ENCODE results near the gene OR5H2. TPM values are rescaled to one million over a fixed set of nuclear protein-coding genes. Genes with fewer than 3 reads are reported as not detected.
"Not testable (repeated sequence)": the region's sequence is repeated elsewhere in the genome, so short reads cannot be mapped to it uniquely, and the experiment has no call there.

The OR5H2 gene
- total RNA-seq, result not detected

DNA sequence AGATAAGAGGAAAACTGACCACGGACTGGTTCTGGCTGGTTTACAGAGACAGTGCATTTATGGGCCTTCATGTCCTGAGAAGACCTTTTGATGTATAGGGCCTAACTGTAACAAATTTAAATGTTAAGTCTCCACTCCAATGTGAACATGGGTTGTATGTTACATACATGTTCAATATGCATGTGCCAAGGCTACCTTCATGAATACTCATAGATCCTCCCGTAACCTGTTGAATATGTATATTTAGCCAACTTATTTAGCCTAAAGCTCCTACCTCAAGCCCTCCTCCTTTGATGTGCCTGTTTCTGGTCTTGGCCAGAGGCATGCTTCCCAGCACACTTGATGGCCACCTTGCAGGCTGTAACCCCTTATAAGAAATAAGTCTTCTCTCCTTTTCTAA is at the start of gene OR5H2:
OR5H2 (plus strand) TSS at position 301 of the 400 bp plus-strand sequence. CDS start 398 bp downstream, outside the sequence.
- no peak for DNase-seq

GRCh38 chr3:98233468-98233867 is 48.8 kb upstream of the OR5H2 start:
- DNase-seq, result no peak

GRCh38 chr3:98240131-98240530 is 42.2 kb upstream of the OR5H2 start:
- DNase-seq, result no peak

DNA sequence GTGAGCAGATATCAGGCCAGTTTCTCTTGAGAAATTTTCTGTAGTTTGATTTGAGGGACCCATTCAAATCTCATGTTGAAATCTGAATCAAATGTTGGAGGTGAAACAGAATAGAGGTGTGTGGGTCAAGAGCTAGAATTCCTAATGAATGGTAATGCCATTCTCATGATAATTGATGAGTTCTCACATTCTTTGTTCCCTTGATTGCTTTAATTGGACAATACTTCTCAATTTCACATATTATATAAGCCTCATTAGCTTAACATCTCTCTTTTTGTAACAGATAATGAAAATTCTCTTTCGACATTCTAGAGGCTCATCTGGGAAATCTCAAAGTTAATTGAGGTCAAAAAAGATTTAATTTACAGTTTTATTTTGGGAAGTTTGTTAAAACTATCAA is 40.1 kb upstream of the OR5H2 start:
- no peak for DNase-seq

DNA sequence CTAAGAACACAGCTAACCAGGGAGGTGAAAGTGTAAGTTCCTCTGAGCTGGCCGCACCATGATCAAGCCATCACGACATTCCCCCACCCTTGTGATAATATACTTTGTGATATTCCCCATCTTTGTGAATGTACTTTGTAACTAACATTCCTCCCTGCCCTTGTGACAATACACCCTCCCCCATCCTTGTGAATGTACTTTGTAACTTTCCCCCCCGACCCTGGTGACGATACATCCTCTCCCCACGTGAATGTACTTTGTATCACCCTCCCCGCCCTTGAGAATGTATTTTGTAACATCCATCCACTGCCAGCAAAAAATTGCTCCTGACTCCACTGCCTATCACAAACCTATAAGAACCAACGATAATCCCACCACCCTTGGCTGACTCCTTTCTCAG is 38.5 kb upstream of the OR5H2 start:
- DNase-seq, result no peak

GRCh38 chr3:98246142-98246541 is 36.2 kb upstream of the OR5H2 start:
- DNase-seq, result no peak

- not testable (repeated sequence) for DNase-seq
Observed at GRCh38 chr3:98256026-98256425, 26.3 kb upstream of the OR5H2 start.

- no peak for DNase-seq
Observed at GRCh38 chr3:98259707-98260106, 22.6 kb upstream of the OR5H2 start.

- no peak for DNase-seq
Observed at GRCh38 chr3:98262046-98262445, 20.3 kb upstream of the OR5H2 start.

- no peak for DNase-seq
Observed at GRCh38 chr3:98263944-98264343, 18.4 kb upstream of the OR5H2 start, which contains the start of gene OR5H6. OR5H6 (plus strand) TSS chr3:98264244; CDS start chr3:98264333, 89 bp downstream.

DNA sequence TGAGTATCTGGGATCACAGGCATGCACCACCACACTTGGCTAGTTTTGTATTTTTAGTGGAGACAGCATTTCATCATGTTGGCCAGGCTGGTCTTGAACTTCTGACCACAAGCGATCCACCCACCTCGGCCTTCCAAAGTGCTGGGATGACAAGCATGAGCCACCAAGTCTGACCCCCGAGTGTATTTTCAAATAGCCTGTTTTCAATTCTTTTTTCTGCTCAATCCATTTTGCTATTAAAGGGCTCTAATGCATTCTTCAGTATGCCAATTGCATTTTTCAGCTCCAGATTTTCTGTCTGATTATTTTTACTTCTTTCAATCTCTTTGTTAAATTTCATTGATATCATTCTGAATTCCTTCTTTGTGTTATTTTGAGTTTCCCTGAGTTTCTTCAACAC is 12.5 kb upstream of the OR5H2 start:
- DNase-seq, result no peak

DNA sequence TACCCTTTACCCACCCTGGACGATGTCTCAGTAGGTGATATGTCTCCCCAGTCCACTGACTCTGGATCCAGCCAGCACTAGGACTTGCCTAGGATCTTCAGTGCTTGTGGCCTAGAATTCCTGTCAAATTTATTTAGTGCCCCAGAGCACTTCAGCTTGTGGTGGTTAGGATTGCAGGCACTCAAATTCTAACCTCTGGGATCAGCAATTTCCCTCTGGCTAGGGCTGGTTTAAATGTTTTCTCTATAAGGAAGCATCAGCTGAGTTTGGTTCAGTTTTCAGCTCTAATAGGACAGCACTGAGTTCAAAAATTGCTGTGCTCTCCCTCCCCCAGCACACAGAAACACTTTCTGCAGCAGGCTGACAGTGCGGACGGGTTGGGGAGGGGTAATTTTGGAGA is 10.2 kb upstream of the OR5H2 start:
- DNase-seq, result no peak

DNA sequence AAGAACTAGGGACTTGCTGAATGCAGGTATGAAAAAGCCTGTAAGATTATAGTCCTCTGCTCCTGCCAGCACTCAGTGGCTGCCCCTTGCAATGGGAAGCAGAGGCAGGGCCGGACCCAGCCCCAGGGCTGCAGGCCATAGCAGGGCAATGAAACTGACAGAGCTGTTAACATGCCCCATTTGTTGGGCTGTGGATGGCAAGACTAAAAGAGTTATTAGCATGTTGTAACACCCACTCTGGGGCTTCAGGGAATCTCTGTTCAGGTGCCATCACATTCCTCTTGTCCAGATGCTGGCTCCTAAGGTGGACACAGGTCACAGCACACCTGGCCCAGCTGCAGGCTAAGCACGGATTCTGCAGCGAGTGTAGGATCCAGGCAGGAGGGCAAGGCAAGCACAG is 7.4 kb upstream of the OR5H2 start:
- no peak for DNase-seq

GRCh38 chr3:98290916-98291315 is 8.6 kb downstream of the OR5H2 start:
- no peak for DNase-seq

DNA sequence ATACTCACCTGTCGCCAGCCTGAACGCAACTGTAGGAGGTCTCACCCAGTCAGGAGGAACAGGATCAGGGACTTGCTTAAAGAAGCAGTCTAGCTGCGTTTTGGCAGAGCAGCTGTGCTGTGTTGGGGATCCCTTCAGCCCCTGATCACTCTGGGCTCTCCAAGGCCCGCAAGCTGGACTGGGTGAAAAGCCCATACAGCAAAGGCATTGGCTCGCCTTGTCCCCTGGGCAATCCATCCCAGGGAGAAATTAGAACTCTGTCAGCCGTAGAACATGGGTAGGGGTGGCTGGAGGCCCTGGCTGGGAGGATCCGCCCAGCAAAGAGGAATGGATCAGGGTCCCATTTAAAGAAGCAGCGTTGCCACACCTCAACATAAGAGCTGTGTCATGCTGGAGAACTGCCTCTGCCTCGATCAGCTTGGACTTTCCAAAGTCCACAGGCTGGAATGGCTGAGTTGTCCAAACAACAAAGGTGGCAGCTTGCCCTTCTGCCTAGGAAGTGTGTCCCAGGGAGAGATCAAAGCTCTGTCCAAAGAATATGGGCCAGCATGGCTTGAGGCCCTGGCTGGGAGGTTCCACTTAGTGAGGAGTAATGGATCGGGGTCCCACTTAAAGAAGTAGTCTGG is 9.1 kb downstream of the OR5H2 start:
- no peak for DNase-seq

DNA sequence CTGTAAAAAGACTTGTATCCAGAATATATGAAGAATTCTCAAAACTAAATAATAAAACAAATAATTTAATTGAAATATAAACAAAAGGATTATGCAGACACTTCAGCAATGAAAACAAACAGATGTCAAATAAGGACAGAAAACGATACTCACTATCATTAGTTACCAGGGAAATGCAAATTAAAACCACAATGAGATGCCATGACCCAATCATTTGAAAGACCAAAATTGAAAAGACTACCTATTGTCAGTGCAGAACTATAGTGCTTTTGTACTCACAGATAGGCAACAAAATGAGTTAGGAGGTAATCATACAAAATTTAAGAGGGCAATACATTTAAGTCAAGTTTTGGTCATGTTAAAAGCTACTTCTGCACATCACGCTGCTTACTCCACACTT is 39.8 kb downstream of the OR5H2 start:
- no peak for DNase-seq

DNA sequence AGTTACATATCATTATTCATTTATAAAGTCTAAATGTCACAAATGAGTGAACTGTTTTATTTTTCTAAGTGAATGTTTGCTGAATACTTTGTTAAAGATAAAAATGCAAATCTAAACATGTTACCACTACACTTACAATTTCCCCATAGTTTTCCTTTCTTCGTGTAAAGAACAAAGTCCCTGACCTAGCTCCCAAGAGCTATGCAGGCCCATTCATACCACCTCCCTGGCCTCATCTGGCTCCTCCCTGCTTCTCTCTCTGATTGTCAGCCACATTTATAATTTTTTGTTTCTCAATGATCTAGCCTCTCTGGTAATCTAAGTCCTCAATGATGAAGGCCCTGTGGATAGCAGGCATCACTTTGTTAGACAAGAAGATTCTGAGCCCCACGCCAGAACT is 40.4 kb downstream of the OR5H2 start:
- DNase-seq, result no peak

- no peak for DNase-seq
Observed at GRCh38 chr3:98323425-98323824, 41.1 kb downstream of the OR5H2 start.

DNA sequence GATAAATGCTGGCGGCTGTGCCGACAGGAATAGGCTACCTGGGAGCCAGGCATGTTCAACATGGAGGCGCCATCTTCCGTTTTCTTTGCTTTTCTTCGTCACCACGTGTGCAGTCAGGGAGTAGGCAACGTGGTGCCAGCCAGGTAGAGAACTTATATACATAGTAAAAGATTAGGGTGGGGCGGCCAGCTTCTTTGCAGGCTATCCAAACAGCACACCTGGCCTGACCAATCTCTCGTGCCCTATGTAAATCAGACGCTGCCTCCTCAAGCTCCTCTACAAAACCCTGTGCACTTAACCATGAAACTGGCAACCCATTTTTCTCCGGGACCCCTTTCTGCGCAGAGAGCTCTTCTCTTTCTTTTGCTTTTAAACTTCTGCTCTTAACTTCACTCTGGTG is 42.8 kb downstream of the OR5H2 start:
- DNase-seq, result no peak

- DNase-seq, result no peak
Observed at GRCh38 chr3:98326105-98326893, 44.0 kb downstream of the OR5H2 start.

- no peak for DNase-seq
Observed at GRCh38 chr3:98326945-98327344, 44.6 kb downstream of the OR5H2 start.

DNA sequence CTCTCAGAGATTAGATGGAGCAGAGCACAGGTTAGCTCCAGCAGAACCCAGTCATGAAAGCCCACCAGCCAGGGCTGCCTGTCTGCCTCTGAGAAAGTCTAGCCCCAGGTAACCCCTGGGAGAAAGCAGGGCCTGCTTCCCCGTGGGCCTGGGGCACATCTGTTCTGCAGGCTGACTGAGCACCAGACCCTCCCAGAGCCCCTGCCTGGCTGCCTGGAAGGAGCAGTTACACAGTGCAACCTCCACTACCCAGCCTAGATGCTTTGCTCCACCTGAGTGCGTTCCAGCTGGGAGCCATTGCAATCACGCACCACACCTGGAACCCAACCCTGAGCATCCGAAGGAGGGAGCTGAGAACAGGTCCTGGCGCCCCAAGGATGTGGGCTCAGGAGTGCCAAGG is 46.6 kb downstream of the OR5H2 start:
- no peak for DNase-seq

GRCh38 chr3:98329392-98330124 is 47.3 kb downstream of the OR5H2 start:
- DNase-seq, result peak; percentile 18
